GM18858 (cell line): ENCODE measurements around the gene MSX2.

Experiments used
- ATAC-seq: cut with Tn5 transposase; IDR thresholded peaks from one replicate; pipeline ENCODE4 v1.9.1; 2021; ENCODE audit not compliant: unreplicated experiment

MSX2 gene

DNA sequence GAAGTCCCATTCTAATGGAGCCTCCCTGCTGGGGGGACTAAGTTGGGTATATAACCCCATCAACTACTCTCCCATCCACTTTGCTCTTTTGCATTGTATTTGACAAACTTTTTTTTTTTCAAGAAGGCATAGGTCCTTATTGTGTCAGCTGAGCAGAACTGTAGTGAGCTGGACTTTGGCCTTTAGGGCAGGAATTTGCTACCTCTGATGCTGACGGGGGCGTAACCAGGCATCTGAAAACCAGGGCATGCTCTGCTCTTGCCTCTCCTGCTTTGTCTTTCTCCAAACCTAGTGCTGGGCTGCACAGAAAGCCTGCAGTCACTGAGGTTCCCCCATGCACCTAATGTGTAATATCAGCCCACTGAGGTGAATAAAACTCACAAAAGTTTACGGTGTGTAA is 49.0 kb downstream of the MSX2 start:
- no peak for ATAC-seq

DNA sequence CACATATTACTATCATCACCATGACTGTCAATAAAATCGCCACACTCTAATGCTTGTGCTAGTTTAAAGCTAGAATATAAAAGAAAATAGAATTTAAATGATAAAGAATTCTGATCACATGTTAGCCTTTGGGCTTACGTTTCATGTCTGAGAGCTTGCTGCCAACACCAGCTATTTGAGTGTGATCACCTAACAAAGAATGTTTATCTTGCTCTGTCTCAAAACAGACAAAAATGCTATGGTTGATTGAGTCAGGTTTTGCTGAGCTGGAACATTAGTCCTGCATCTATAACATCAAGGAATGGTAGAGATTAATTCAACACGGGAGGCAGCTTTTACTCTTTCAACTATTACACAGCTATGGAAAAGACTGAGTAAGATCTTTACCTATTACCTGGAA is 50.7 kb downstream of the MSX2 start:
- no peak for ATAC-seq

- no peak for ATAC-seq
These were observed 52.7 kb downstream of the MSX2 start for GRCh38 chr5:174777111-174777510.

GRCh38 chr5:174777583-174777982 is 53.2 kb downstream of the MSX2 start:
- no peak for ATAC-seq
